ENCODE data around the gene P2RY2.

DNA sequence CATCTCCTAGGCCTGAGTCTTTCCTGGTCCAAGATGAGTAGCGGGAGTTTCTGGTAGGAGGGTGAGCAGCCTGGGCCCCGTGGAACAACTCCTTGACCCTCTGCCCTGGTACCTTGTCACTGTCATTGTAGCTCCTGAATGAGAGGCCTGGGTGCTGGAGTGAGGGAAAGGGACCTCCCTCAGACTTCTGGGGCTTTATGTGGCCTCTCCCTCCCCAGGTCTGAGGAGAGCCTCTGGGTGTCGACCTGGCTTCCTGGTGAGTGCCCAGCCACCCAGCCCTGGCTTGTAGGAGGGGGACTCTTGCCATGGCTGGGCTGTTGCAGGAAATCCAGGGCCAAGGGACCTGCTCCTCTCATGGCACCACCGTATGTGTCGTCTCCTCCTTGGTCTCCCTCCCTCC lies 3.9 kb downstream of the P2RY2 start:
- TF ChIP-seq, protein P1, sequence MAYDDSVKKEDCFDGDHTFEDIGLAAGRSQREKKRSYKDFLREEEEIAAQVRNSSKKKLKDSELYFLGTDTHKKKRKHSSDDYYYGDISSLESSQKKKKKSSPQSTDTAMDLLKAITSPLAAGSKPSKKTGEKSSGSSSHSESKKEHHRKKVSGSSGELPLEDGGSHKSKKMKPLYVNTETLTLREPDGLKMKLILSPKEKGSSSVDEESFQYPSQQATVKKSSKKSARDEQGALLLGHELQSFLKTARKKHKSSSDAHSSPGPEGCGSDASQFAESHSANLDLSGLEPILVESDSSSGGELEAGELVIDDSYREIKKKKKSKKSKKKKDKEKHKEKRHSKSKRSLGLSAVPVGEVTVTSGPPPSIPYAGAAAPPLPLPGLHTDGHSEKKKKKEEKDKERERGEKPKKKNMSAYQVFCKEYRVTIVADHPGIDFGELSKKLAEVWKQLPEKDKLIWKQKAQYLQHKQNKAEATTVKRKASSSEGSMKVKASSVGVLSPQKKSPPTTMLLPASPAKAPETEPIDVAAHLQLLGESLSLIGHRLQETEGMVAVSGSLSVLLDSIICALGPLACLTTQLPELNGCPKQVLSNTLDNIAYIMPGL (CRISPR knock-in tag; IDR thresholded peaks at IDR 0.05): no peak
- TF ChIP-seq, protein P2, sequence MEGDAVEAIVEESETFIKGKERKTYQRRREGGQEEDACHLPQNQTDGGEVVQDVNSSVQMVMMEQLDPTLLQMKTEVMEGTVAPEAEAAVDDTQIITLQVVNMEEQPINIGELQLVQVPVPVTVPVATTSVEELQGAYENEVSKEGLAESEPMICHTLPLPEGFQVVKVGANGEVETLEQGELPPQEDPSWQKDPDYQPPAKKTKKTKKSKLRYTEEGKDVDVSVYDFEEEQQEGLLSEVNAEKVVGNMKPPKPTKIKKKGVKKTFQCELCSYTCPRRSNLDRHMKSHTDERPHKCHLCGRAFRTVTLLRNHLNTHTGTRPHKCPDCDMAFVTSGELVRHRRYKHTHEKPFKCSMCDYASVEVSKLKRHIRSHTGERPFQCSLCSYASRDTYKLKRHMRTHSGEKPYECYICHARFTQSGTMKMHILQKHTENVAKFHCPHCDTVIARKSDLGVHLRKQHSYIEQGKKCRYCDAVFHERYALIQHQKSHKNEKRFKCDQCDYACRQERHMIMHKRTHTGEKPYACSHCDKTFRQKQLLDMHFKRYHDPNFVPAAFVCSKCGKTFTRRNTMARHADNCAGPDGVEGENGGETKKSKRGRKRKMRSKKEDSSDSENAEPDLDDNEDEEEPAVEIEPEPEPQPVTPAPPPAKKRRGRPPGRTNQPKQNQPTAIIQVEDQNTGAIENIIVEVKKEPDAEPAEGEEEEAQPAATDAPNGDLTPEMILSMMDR (IDR thresholded peaks at IDR 0.05): no peak
- TF ChIP-seq SP1 (CRISPR knock-in tag; conservative IDR thresholded peaks at IDR 0.05): no peak
- no peak for TF ChIP-seq GRHL2 (CRISPR knock-in tag; IDR thresholded peaks at IDR 0.05; ENCODE audit: insufficient replicate concordance, severe bottlenecking)
- TF ChIP-seq, protein P3, sequence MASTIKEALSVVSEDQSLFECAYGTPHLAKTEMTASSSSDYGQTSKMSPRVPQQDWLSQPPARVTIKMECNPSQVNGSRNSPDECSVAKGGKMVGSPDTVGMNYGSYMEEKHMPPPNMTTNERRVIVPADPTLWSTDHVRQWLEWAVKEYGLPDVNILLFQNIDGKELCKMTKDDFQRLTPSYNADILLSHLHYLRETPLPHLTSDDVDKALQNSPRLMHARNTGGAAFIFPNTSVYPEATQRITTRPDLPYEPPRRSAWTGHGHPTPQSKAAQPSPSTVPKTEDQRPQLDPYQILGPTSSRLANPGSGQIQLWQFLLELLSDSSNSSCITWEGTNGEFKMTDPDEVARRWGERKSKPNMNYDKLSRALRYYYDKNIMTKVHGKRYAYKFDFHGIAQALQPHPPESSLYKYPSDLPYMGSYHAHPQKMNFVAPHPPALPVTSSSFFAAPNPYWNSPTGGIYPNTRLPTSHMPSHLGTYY (CRISPR knock-in tag; IDR thresholded peaks at IDR 0.05): no peak
- TF ChIP-seq, protein P4, sequence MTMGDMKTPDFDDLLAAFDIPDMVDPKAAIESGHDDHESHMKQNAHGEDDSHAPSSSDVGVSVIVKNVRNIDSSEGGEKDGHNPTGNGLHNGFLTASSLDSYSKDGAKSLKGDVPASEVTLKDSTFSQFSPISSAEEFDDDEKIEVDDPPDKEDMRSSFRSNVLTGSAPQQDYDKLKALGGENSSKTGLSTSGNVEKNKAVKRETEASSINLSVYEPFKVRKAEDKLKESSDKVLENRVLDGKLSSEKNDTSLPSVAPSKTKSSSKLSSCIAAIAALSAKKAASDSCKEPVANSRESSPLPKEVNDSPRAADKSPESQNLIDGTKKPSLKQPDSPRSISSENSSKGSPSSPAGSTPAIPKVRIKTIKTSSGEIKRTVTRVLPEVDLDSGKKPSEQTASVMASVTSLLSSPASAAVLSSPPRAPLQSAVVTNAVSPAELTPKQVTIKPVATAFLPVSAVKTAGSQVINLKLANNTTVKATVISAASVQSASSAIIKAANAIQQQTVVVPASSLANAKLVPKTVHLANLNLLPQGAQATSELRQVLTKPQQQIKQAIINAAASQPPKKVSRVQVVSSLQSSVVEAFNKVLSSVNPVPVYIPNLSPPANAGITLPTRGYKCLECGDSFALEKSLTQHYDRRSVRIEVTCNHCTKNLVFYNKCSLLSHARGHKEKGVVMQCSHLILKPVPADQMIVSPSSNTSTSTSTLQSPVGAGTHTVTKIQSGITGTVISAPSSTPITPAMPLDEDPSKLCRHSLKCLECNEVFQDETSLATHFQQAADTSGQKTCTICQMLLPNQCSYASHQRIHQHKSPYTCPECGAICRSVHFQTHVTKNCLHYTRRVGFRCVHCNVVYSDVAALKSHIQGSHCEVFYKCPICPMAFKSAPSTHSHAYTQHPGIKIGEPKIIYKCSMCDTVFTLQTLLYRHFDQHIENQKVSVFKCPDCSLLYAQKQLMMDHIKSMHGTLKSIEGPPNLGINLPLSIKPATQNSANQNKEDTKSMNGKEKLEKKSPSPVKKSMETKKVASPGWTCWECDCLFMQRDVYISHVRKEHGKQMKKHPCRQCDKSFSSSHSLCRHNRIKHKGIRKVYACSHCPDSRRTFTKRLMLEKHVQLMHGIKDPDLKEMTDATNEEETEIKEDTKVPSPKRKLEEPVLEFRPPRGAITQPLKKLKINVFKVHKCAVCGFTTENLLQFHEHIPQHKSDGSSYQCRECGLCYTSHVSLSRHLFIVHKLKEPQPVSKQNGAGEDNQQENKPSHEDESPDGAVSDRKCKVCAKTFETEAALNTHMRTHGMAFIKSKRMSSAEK (CRISPR knock-in tag; IDR thresholded peaks at IDR 0.05; ENCODE audit: borderline replicate concordance): no peak
- no peak for TF ChIP-seq CREM (CRISPR knock-in tag; IDR thresholded peaks at IDR 0.05)

Data from WTC11 (cell line).